Transverse colon (tissue), 4 donors: ENCODE measurements around the gene SCYL1.

Source experiments
- CTCF ChIP-seq, 5 experiments: fragments of 200-600 bp in 3 of 5; fragments of 450-650 bp in 2 of 5; sonication (generic) in 3 of 5; IDR thresholded peaks; 1 replicate in 2 of 5; 2 replicates in 3 of 5; pipeline ENCODE4 v1.5.1; 2016 to 2017; ENCODE audit warnings: antibody characterized with exemption in 5 of 5, inconsistent platforms in 3 of 5, mild to moderate bottlenecking in 2 of 5, moderate library complexity in 1 of 5
- EP300 ChIP-seq: sonication (generic); formaldehyde crosslinking; IDR thresholded peaks from one replicate; pipeline ENCODE4 v1.6.1; 2017; ENCODE audit warnings: antibody characterized with exemption, low read depth
- POLR2AphosphoS5 ChIP-seq, 3 donors: sonication (generic); formaldehyde crosslinking; IDR thresholded peaks; one replicate each; pipeline ENCODE4 v1.6.1; 2016; ENCODE audit warnings: antibody characterized with exemption in 3 of 3

GRCh38 chr11:65571940-65572339 is 47.1 kb downstream of the SCYL1 start:
- TF ChIP-seq CTCF (IDR thresholded peaks at IDR 0.05) (peak; percentile 17 to 31 (median 28)), POLR2AphosphoS5 (IDR thresholded peaks at IDR 0.05) (no peak), EP300 (no peak)
